Duodenal mucosa (tissue), 2 donors: ENCODE measurements around the gene ARSB.

ENCODE experiments used
- H3K27ac ChIP-seq: one replicate; pipeline ENCODE4 v1.7.0; 2013; ENCODE audit warnings: low read depth, low read length
- H3K27me3 ChIP-seq, 2 donors: one replicate each; pipeline ENCODE4 v1.7.0; 2013; ENCODE audit warnings: low read length in 2 of 2, control low read depth in 1 of 2; ENCODE audit not compliant: insufficient read depth in 2 of 2, control insufficient read depth in 1 of 2
- H3K36me3 ChIP-seq, 2 donors: one replicate each; pipeline ENCODE4 v1.7.0; 2013; ENCODE audit warnings: low read length in 2 of 2, control low read depth in 1 of 2; ENCODE audit not compliant: insufficient read depth in 2 of 2, control insufficient read depth in 1 of 2
- H3K4me1 ChIP-seq, 2 donors: one replicate each; pipeline ENCODE4 v1.7.0; 2013; ENCODE audit warnings: low read length in 2 of 2, control low read depth in 1 of 2; ENCODE audit not compliant: insufficient read depth in 2 of 2, control insufficient read depth in 1 of 2
- H3K4me3 ChIP-seq, 2 donors: one replicate each; pipeline ENCODE4 v1.7.0; 2013; ENCODE audit warnings: low read length in 2 of 2, low read depth in 1 of 2
- H3K9ac ChIP-seq, 2 donors: one replicate each; pipeline ENCODE4 v1.7.0; 2013; ENCODE audit warnings: low read length in 2 of 2, low read depth in 1 of 2
- H3K9me3 ChIP-seq, 2 donors: one replicate each; pipeline ENCODE4 v1.7.0; 2013; ENCODE audit warnings: low read length in 2 of 2, control low read depth in 1 of 2; ENCODE audit not compliant: control insufficient read depth in 1 of 2

The ARSB gene

DNA sequence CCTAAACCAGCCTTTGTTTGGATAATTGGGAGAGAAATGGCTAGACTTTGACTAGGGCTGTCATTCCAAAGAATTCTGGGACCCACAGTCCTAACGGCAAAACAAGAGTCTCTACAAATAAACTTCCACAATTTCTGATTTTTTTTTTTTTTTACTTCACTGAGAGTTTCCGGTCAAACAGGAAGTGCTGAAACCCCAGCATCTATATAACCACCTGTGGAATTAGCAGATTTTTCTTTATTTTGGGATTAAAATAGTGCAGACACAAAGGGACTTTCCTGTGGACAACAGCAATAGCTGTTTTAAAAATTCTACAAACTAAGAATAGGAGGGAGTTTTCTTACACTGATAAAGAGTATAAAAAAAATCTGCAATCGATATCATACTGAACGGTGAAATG, 157.4 kb downstream of the ARSB start:
- Histone ChIP-seq H3K4me1 (no peaks in the 10 kb centered on the region), H3K4me3 (no peak overlapping the region), H3K36me3 (peaks cover 0 to 4% of the 10 kb centered on the region in 2 donors), H3K27ac (no peak overlapping the region), H3K9me3 (no peaks in the 10 kb centered on the region), H3K27me3 (no peaks in the 10 kb centered on the region), H3K9ac (no peak overlapping the region)

DNA sequence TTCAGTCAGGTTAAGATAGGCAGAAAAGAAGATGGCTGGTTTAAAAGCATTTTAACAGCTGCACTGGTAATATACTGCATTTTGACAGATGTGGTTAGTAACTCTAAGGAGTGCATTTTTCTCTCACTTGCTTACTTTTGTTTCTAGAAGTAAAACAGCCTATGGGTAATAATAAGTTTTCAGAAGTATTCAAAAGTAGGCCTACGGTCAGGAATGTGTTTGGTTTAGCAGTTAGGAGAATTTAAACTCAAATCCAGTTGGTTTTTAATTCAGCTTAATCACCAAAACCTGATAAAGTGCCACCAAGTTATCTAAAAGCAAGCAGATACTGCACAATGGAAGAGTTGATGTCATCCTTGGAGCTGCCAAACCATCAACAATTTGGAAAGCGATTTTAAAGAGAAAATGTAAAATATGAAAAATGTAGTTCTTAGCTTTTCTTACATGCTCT, 160.3 kb downstream of the ARSB start:
- H3K9ac ChIP-seq: no peak overlapping the region
- H3K4me1 ChIP-seq: no peaks in the 10 kb centered on the region

DNA sequence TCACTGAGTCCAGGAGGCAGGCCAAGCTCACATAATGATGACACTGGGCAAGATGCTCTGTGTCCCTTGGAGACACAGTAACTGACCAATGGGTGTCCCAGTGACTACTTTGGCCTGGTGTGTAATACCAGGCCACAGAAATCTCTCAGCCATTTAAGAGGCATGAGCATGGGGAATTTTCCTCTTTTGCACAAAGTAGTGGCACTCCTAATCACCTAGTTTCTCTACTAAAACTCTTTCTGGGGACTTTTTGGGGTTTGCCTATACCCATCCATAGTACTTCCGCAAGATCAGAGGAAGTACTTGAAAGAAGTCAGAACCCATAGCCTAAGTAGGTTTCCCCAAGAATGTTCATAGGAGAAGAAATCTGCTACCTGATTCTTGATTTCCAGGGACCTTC, 161.9 kb downstream of the ARSB start:
- Histone ChIP-seq H3K27ac (no peak overlapping the region), H3K36me3 (no peaks in the 10 kb centered on the region), H3K27me3 (no peaks in the 10 kb centered on the region), H3K9ac (no peak overlapping the region), H3K4me3 (no peak overlapping the region), H3K9me3 (no peaks in the 10 kb centered on the region), H3K4me1 (no peaks in the 10 kb centered on the region)

More for the DNA sequence above, 160.3 kb downstream of the ARSB start:
- H3K27ac ChIP-seq: no peak overlapping the region
- no peaks in the 10 kb centered on the region for H3K36me3 ChIP-seq
- no peak overlapping the region for H3K4me3 ChIP-seq
- H3K27me3 ChIP-seq: no peaks in the 10 kb centered on the region
- no peaks in the 10 kb centered on the region for H3K9me3 ChIP-seq

DNA sequence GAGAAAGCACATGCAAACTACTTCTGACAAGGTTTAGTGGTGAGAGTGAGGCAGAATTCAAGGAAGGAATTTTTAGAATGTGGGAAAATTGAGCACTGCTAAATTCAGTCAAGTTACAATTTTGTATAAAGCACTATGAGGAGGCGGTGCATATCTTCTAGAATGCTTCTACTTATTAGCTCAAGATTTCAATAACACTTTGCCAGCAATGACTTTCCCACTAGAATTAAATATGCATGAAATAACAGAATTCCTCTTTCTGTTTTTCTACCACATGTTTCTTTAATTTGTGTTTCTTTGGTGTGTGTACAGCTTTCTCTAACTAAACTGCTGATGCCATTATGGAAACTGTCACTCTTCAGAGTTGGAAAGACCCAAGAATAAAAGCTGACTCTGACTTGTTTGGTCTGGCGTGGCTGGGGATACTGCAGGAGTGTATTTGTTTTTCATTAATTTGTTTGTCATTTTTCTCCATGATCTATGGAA, 163.5 kb downstream of the ARSB start:
- no peak overlapping the region for H3K27ac ChIP-seq
- no peak overlapping the region for H3K4me3 ChIP-seq
- H3K9ac ChIP-seq: no peak overlapping the region
- no peaks in the 10 kb centered on the region for H3K9me3 ChIP-seq
- no peaks in the 10 kb centered on the region for H3K27me3 ChIP-seq
- no peaks in the 10 kb centered on the region for H3K4me1 ChIP-seq
- H3K36me3 ChIP-seq: no peaks in the 10 kb centered on the region

DNA sequence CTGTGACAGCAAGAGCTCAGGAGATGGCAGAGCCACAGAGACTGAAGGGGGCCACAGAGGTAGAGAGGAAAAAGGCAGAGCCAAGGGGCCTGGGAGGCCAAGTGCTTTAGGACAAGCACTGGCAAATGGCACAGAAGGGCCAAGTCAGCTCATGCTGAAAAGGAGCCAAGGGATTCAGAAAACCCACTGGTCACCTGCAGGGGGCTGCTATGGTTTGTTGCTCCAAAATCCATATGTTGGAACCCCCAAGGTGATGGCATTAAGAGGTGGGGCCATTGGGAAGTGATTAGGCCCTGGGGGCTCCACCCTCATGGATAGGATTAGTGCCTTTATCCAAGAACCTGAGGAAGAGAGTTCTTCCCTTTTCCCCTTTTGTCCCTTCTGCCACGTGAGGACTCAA, 165.4 kb downstream of the ARSB start:
- Histone ChIP-seq H3K4me1 (no peaks in the 10 kb centered on the region), H3K36me3 (no peaks in the 10 kb centered on the region), H3K27ac (no peak overlapping the region), H3K9ac (no peak overlapping the region), H3K9me3 (no peaks in the 10 kb centered on the region), H3K27me3 (no peaks in the 10 kb centered on the region), H3K4me3 (no peak overlapping the region)

DNA sequence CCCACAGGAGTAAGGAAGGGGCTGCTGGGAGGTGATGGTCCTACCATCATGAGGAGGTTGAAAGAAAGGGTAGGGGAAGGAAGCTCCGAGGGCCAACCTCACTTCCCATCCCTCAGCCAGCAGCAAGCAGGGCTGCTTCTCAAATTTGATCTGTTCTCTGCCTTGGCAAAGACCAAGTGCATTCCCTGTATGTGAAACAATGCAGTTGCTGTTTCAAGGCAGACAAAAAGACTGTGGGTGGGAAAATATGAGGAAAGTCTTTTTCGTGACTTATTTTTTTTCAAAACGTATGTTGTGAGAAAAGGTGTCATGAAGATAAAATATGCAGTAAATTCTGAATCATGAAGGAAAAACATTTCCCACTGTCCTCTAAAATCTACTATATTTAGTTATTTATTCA, 165.9 kb downstream of the ARSB start:
- Histone ChIP-seq H3K36me3 (no peaks in the 10 kb centered on the region), H3K9ac (no peak overlapping the region), H3K27ac (no peak overlapping the region), H3K9me3 (no peaks in the 10 kb centered on the region), H3K4me3 (no peak overlapping the region), H3K4me1 (no peaks in the 10 kb centered on the region), H3K27me3 (no peaks in the 10 kb centered on the region)

DNA sequence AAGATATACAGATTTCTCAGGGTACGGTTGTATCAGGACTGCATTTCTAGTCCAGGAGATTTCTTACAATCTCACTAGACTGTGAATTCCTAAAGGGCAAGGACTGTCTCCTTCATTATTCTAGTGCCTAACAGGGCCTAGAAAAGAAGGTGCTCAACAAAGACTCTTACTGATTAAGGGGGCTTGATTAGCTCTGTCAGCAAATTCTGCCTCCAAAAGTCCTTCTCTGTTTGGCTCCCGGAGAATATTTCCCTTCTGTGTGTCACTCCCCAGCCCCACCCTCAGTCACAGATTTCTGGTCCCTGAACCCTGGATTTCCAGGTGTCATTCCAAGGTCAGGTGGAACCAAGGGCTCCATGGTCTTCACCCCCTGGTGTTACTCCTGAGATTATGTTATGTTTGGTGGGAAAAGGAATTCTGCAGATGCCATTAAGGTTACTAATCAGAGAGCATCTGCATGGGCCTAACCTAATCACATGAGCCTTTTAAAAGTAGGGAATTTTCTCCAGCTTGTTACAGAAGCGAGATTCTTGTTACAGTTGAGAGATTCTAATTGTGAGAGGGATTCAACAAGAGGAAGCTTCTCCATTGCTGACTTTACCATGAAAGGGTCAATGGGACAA, 168.9 kb downstream of the ARSB start:
- no peaks in the 10 kb centered on the region for H3K27me3 ChIP-seq
- no peaks in the 10 kb centered on the region for H3K36me3 ChIP-seq
- H3K9me3 ChIP-seq: no peaks in the 10 kb centered on the region

DNA sequence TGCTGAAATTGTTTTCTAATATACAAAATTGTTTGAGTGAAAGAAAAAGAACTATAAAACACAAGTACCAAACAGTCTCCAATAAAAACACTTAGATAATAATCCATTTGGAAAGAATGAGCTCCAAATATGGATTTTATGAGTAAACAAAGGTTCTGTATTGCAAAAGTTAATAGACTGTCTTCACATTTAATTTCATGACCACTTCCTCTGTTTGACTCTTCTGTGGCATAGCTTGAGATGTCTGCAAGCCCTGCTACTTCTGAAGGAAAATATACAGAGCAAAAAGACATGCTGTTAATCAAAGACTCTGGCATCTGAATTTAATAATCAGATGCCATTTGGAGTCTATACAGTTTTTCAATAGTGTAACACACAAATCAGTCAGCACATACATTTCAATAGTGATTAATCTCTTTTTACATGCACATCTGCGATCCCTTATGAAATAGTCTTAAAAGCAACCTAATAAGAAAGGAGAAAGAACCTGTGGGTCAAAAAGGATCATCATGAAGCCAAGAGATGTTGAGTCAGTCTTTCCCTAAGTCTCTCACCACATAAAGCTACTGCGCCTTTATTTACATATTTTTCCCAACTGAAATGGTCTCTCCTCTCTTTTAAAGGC, 171.1 kb downstream of the ARSB start:
- no peak overlapping the region for H3K9ac ChIP-seq
- no peaks in the 10 kb centered on the region for H3K27me3 ChIP-seq
- no peaks in the 10 kb centered on the region for H3K9me3 ChIP-seq
- no peak overlapping the region for H3K27ac ChIP-seq
- H3K4me3 ChIP-seq: no peak overlapping the region
- H3K36me3 ChIP-seq: no peaks in the 10 kb centered on the region
- H3K4me1 ChIP-seq: no peaks in the 10 kb centered on the region

More for the DNA sequence above, 168.9 kb downstream of the ARSB start:
- Histone ChIP-seq H3K9ac (no peak overlapping the region), H3K4me3 (no peak overlapping the region), H3K27ac (no peak overlapping the region), H3K4me1 (no peaks in the 10 kb centered on the region)

DNA sequence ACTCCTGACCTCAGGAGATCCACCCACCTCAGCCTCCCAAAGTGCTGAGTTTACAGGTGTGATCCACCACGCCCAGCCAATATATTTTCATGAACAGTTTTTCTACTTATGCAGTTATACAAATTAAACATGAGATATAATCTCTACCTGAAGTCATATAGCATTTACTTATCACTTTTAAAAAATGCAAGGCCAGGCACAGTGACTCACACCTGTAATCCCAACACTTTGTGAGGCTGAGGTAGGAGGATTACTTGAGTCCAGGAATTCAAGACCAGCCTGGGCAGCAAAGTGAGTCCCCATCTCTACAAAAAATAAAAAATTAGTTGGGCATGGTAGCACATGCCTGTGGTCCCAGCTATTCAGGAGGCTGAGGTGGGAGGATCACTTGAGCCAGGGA, 171.8 kb downstream of the ARSB start:
- Histone ChIP-seq H3K9ac (no peak overlapping the region), H3K27me3 (no peaks in the 10 kb centered on the region), H3K4me3 (no peak overlapping the region), H3K9me3 (no peaks in the 10 kb centered on the region), H3K36me3 (no peaks in the 10 kb centered on the region), H3K4me1 (no peaks in the 10 kb centered on the region), H3K27ac (no peak overlapping the region)

DNA sequence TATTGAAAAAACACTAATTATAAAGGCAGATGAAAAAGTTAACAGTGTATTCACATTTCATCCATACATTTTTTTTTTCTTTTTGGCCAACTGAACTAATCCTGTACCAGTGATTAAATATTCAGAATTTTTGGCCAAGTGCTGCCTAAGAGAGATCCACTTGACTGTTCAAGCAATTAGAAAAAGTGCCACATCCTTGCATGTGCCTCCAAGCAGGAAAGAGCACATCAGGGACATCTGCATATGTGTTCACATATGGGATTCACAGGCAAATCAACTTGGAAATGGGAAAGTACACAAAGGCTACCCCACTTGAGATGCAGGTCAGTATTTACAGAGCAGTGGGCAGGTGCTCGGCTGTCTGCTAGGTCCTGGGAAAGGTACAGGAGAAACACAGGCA, 173.2 kb downstream of the ARSB start:
- H3K4me3 ChIP-seq: no peak overlapping the region
- H3K27me3 ChIP-seq: no peaks in the 10 kb centered on the region
- H3K4me1 ChIP-seq: no peaks in the 10 kb centered on the region
- H3K27ac ChIP-seq: no peak overlapping the region
- H3K9ac ChIP-seq: no peak overlapping the region
- H3K9me3 ChIP-seq: no peaks in the 10 kb centered on the region
- no peaks in the 10 kb centered on the region for H3K36me3 ChIP-seq
